A549 treated with AZD2906 at 1 μM for 4 hours (cell line): ENCODE measurements around the gene NKX6-2. TPM values are rescaled to one million over a fixed set of nuclear protein-coding genes. Genes with fewer than 3 reads are reported as not detected.

Experiments
- total RNA-seq: library from RNA; stranded (reverse); fragments of 200-300 nt; extraction: Qiagen RNA extraction; gene quantifications from 5 replicates; pipeline ENCODE4 v1.2.3, GENCODE V29; 2022

Gene NKX6-2
- 0.33 to 0.91 TPM (median 0.67 TPM) in 5 replicates for total RNA-seq

GRCh38 chr10:132785723-132786475 is at the start of gene NKX6-2:
TSS of gene NKX6-2 (minus strand) at chr10:132786147. CDS start at chr10:132785948, 199 bp downstream.

Other genes starting within 250 kb of the NKX6-2 start
- 12.2 to 13.8 TPM (median 13.0 TPM) in 5 replicates for gene INPP5A, start 248.4 kb downstream of the NKX6-2 start, total RNA-seq
- 1.0 to 1.6 TPM (median 1.4 TPM) in 5 replicates for gene CFAP46, start 156.4 kb upstream of the NKX6-2 start, total RNA-seq